ENCODE measurements around the gene BSN.

Gene BSN

DNA sequence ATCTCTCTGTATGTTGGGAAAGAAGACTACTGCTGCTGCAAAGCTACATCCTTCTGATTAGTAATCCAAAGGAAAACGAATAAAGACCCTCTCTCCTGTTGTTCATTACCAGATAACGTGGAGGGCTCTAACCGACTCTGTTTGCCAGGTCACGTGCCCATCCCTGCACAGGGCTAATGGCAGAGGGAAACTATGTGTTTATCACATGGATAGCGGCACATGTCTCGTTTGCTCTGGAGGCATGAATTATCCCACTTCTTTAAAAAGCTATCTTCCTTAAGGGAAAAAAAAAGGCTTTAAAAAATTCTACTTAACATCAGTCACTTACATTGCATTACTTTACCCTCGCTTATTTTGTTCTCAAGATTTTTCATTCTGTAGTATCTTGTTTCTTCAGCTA, 87.0 kb downstream of the BSN start:
- no peaks in the 10 kb centered on the region for H3K36me3 ChIP-seq
- peaks cover 3% of the 10 kb centered on the region for H3K27me3 ChIP-seq
- TF ChIP-seq, protein P1, sequence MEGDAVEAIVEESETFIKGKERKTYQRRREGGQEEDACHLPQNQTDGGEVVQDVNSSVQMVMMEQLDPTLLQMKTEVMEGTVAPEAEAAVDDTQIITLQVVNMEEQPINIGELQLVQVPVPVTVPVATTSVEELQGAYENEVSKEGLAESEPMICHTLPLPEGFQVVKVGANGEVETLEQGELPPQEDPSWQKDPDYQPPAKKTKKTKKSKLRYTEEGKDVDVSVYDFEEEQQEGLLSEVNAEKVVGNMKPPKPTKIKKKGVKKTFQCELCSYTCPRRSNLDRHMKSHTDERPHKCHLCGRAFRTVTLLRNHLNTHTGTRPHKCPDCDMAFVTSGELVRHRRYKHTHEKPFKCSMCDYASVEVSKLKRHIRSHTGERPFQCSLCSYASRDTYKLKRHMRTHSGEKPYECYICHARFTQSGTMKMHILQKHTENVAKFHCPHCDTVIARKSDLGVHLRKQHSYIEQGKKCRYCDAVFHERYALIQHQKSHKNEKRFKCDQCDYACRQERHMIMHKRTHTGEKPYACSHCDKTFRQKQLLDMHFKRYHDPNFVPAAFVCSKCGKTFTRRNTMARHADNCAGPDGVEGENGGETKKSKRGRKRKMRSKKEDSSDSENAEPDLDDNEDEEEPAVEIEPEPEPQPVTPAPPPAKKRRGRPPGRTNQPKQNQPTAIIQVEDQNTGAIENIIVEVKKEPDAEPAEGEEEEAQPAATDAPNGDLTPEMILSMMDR (IDR thresholded peaks at IDR 0.05): no peak
- H3K9me3 ChIP-seq: no peaks in the 10 kb centered on the region
- H3K4me1 ChIP-seq (ENCODE audit: control insufficient read depth in 1 of 2, insufficient read depth in 1 of 2, low read depth in 1 of 2, low read length in 1 of 2): no peaks in the 10 kb centered on the region
- H3K4me3 ChIP-seq (ENCODE audit: low read depth in 1 of 2, low read length in 1 of 2): no peak overlapping the region
- H3K27ac ChIP-seq: no peak overlapping the region

DNA sequence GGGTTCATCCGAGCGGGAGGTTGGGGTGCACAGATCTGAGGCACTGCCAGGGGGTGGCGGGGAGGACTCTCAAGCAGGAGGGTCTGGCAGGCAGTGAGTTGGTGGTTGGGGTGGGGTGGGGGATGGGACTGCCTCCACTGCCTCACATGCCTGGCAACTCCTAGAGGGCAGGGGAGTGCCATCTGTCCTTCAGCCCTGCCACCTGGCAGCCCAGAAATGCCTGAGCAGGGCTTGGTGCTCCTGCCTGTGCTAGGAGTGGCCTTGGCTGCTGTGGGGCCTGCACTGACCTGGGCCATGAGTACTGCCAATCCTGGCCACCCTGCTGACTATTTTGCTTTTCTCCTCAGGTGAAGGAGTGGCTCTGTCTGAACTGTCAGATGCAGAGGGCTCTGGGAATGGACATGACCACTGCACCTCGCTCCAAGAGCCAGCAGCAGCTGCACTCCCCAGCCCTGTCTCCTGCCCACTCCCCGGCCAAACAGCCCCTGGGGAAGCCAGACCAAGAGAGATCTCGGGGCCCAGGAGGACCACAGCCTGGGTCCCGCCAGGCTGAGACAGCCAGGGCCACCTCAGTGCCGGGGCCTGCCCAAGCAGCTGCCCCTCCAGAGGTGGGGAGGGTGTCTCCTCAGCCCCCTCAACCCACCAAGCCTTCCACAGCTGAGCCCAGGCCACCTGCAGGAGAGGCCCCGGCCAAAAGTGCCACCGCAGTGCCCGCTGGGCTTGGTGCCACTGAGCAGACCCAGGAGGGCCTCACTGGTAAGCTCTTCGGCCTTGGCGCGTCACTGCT, 87.8 kb downstream of the BSN start:
- H3K27me3 ChIP-seq: peaks cover 3% of the 10 kb centered on the region

DNA sequence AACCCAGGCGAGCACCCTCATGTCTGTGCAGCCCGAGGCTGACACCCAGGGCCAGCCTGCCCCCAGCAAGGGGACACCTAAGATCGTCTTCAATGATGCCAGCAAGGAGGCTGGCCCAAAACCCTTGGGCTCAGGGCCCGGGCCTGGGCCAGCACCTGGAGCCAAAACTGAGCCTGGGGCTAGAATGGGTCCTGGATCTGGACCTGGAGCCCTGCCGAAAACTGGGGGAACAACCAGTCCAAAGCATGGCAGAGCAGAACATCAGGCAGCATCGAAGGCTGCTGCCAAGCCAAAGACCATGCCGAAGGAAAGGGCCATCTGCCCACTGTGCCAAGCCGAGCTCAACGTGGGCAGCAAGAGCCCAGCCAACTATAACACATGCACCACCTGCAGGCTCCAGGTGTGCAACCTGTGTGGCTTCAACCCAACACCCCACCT, 88.5 kb downstream of the BSN start:
- Histone ChIP-seq H3K27me3 (peaks cover 3% of the 10 kb centered on the region), H3K9me3 (no peaks in the 10 kb centered on the region), H3K4me3 (ENCODE audit: low read depth in 1 of 2, low read length in 1 of 2) (no peak overlapping the region), H3K36me3 (no peaks in the 10 kb centered on the region), H3K4me1 (ENCODE audit: control insufficient read depth in 1 of 2, insufficient read depth in 1 of 2, low read depth in 1 of 2, low read length in 1 of 2) (no peaks in the 10 kb centered on the region), H3K27ac (no peak overlapping the region)
- TF ChIP-seq, protein P1 (IDR thresholded peaks at IDR 0.05): no peak

More for the DNA sequence above, 87.8 kb downstream of the BSN start:
- Histone ChIP-seq H3K4me3 (ENCODE audit: low read depth in 1 of 2, low read length in 1 of 2) (no peak overlapping the region), H3K9me3 (no peaks in the 10 kb centered on the region), H3K36me3 (no peaks in the 10 kb centered on the region), H3K4me1 (ENCODE audit: control insufficient read depth in 1 of 2, insufficient read depth in 1 of 2, low read depth in 1 of 2, low read length in 1 of 2) (no peaks in the 10 kb centered on the region), H3K27ac (no peak overlapping the region)
- TF ChIP-seq, protein P1 (IDR thresholded peaks at IDR 0.05): no peak

DNA sequence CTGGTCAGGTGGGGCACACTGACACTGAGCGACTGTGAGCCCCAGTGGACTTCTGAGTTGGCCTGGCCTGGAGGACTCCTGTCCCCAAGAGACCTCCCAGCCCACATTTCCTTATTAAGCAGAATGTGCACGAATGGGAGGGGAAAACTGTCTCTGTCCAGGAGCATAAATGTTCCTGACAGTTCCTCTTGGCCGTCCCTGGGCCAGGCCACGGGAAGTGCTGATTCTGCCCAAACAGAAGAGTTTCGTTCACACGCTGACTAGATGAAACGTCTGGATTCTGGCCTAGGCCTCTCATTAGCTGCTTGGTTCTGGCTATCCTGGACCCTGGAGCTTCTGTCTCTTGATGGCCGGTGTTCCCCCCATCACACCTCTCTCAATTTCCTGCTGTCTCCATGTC, 90.4 kb downstream of the BSN start:
- H3K4me1 ChIP-seq (ENCODE audit: control insufficient read depth in 1 of 2, insufficient read depth in 1 of 2, low read depth in 1 of 2, low read length in 1 of 2): no peaks in the 10 kb centered on the region
- no peaks in the 10 kb centered on the region for H3K36me3 ChIP-seq
- H3K27ac ChIP-seq: no peak overlapping the region
- TF ChIP-seq, protein P1 (IDR thresholded peaks at IDR 0.05): no peak
- no peaks in the 10 kb centered on the region for H3K9me3 ChIP-seq
- peaks cover 3% of the 10 kb centered on the region for H3K27me3 ChIP-seq
- no peak overlapping the region for H3K4me3 ChIP-seq (ENCODE audit: low read depth in 1 of 2, low read length in 1 of 2)

DNA sequence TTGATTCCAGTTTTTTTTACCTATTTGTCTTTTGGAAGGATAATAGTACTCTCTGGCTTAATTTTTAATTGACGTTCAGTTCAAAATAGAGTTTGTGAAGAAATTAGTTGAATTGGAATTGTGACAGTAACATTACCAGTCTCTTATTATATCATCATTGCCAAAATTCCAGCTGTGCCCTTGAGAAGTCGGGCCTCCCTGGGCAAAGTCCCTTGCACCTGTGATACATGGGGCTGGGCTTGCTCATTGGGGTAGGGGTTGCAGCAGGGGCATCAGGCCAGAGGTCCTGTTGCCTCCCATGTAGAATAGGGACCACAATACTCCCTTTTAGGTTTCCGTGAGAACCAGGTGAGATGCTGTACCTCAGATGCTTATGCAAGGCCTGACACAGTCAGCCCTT, 92.0 kb downstream of the BSN start:
- Histone ChIP-seq H3K36me3 (no peaks in the 10 kb centered on the region), H3K9me3 (no peaks in the 10 kb centered on the region), H3K27me3 (peaks cover under 1% of the 10 kb centered on the region), H3K27ac (no peak overlapping the region), H3K4me1 (ENCODE audit: control insufficient read depth in 1 of 2, insufficient read depth in 1 of 2, low read depth in 1 of 2, low read length in 1 of 2) (no peaks in the 10 kb centered on the region), H3K4me3 (ENCODE audit: low read depth in 1 of 2, low read length in 1 of 2) (no peak overlapping the region)
- TF ChIP-seq, protein P1 (IDR thresholded peaks at IDR 0.05): no peak
